H9 (cell line): ENCODE results near the gene KCNMB1. TPM values are rescaled to one million over a fixed set of nuclear protein-coding genes. Genes with fewer than 3 reads are reported as not detected.

Experiments used
- DNase-seq: peaks from one replicate; pipeline ENCODE4 v3.0.0-alpha.2; 2017
- H2AFZ ChIP-seq: one replicate; pipeline ENCODE4 v1.6.1; 2013; ENCODE audit warnings: mild to moderate bottlenecking, low read length, control low read depth, moderate library complexity
- H2AK5ac ChIP-seq: 2 replicates; pipeline ENCODE4 v1.6.1; 2013; ENCODE audit warnings: low read length, control low read depth, mixed read lengths; ENCODE audit not compliant: insufficient read length
- H2BK120ac ChIP-seq: one replicate; pipeline ENCODE4 v1.6.1; 2013; ENCODE audit warnings: low read depth, mild to moderate bottlenecking, low read length, control low read depth, inconsistent platforms; ENCODE audit not compliant: poor library complexity, severe bottlenecking
- H2BK12ac ChIP-seq: 2 replicates; pipeline ENCODE4 v1.6.1; 2013; ENCODE audit warnings: low read length, control low read depth, mixed read lengths, low read depth; ENCODE audit not compliant: insufficient read length
- H2BK15ac ChIP-seq: 2 replicates; pipeline ENCODE4 v1.6.1; 2013; ENCODE audit warnings: low read depth, low read length, control low read depth
- H2BK20ac ChIP-seq: one replicate; pipeline ENCODE4 v1.6.1; 2013; ENCODE audit warnings: low read depth, mild to moderate bottlenecking, low read length, control low read depth, inconsistent platforms; ENCODE audit not compliant: poor library complexity, severe bottlenecking
- H2BK5ac ChIP-seq: 2 replicates; pipeline ENCODE4 v1.6.1; 2013; ENCODE audit warnings: low read length, control low read depth, mixed read lengths; ENCODE audit not compliant: insufficient read length
- H3K14ac ChIP-seq: 2 replicates; pipeline ENCODE4 v1.6.1; 2013; ENCODE audit warnings: low read length, control low read depth; ENCODE audit not compliant: insufficient read depth
- H3K18ac ChIP-seq: 2 replicates; pipeline ENCODE4 v1.6.1; 2013; ENCODE audit warnings: low read depth, mild to moderate bottlenecking, mixed read lengths, low read length, control low read depth; ENCODE audit not compliant: insufficient read length
- H3K23ac ChIP-seq: 2 replicates; pipeline ENCODE4 v1.6.1; 2013; ENCODE audit warnings: low read length, control low read depth, mixed read lengths, low read depth; ENCODE audit not compliant: insufficient read length
- H3K23me2 ChIP-seq: 2 replicates; pipeline ENCODE4 v1.6.1; 2013; ENCODE audit warnings: low read depth, mild to moderate bottlenecking, mixed read lengths, low read length, control low read depth; ENCODE audit not compliant: insufficient read length, poor library complexity, severe bottlenecking
- H3K27ac ChIP-seq: 2 replicates; pipeline ENCODE4 v1.5.1; 2013; ENCODE audit warnings: low read length, control low read depth, mixed read lengths, low read depth; ENCODE audit not compliant: insufficient read length
- H3K27me3 ChIP-seq: 2 replicates; pipeline ENCODE4 v1.6.1; 2013; ENCODE audit warnings: low read length, control low read depth, inconsistent platforms; ENCODE audit not compliant: insufficient read depth
- H3K4ac ChIP-seq: 2 replicates; pipeline ENCODE4 v1.6.1; 2013; ENCODE audit warnings: low read depth, mild to moderate bottlenecking, control low read depth, inconsistent platforms, low read length, moderate library complexity
- H3K4me1 ChIP-seq: 2 replicates; pipeline ENCODE4 v1.6.1; 2013; ENCODE audit warnings: low read length, control low read depth, inconsistent platforms; ENCODE audit not compliant: insufficient read depth
- H3K4me2 ChIP-seq: 2 replicates; pipeline ENCODE4 v1.6.1; 2013; ENCODE audit warnings: low read length, control low read depth, mixed read lengths; ENCODE audit not compliant: insufficient read length, insufficient read depth
- H3K56ac ChIP-seq: 2 replicates; pipeline ENCODE4 v1.6.1; 2013; ENCODE audit warnings: low read depth, mild to moderate bottlenecking, mixed read lengths, low read length, control low read depth; ENCODE audit not compliant: insufficient read length
- H3K79me1 ChIP-seq: 2 replicates; pipeline ENCODE4 v1.6.1; 2013; ENCODE audit warnings: low read depth, mild to moderate bottlenecking, moderate library complexity, low read length, control low read depth, inconsistent platforms; ENCODE audit not compliant: insufficient read depth, poor library complexity, severe bottlenecking
- H3K79me2 ChIP-seq: 2 replicates; pipeline ENCODE4 v1.6.1; 2013; ENCODE audit warnings: low read length, control low read depth, inconsistent platforms; ENCODE audit not compliant: insufficient read depth
- H3K9ac ChIP-seq: 2 replicates; pipeline ENCODE4 v1.6.1; 2013; ENCODE audit warnings: low read length, control low read depth, mixed read lengths; ENCODE audit not compliant: insufficient read length; ENCODE audit errors: extremely low read depth
- H3K9me3 ChIP-seq: one replicate; pipeline ENCODE4 v1.6.1; 2013; ENCODE audit warnings: low read depth, low read length, inconsistent platforms; ENCODE audit not compliant: control insufficient read depth
- H3T11ph ChIP-seq: one replicate; pipeline ENCODE4 v1.6.1; 2013; ENCODE audit warnings: mild to moderate bottlenecking, low read length, control low read depth, inconsistent platforms
- H4K20me1 ChIP-seq: one replicate; pipeline ENCODE4 v1.6.1; 2013; ENCODE audit not compliant: control insufficient read depth, insufficient read length, insufficient read depth
- H4K5ac ChIP-seq: 2 replicates; pipeline ENCODE4 v1.6.1; 2013; ENCODE audit warnings: low read depth, mild to moderate bottlenecking, mixed read lengths, low read length, control low read depth; ENCODE audit not compliant: insufficient read length
- H4K8ac ChIP-seq: replicated peaks from 2 replicates; pipeline ENCODE4 v1.6.1; 2013; ENCODE audit warnings: low read length, control low read depth, mixed read lengths, low read depth; ENCODE audit not compliant: insufficient read length
- H4K91ac ChIP-seq: 2 replicates; pipeline ENCODE4 v1.6.1; 2013; ENCODE audit warnings: low read depth, mild to moderate bottlenecking, moderate library complexity, mixed read lengths, low read length, control low read depth; ENCODE audit not compliant: insufficient read length
- H3K27ac Mint-ChIP-seq, 3 experiments: 2 replicates in 2 of 3; 3 replicates in 1 of 3; pipeline ENCODE4 v1.8.0; 2020 to 2021; ENCODE audit warnings: mixed read lengths in 3 of 3, mild to moderate bottlenecking in 1 of 3, moderate library complexity in 1 of 3
- H3K27me3 Mint-ChIP-seq: 2 replicates; pipeline ENCODE4 v1.8.0; 2021; ENCODE audit warnings: low read depth, mild to moderate bottlenecking, moderate library complexity, mixed read lengths
- H3K36me3 Mint-ChIP-seq, 3 experiments: 2 replicates in 2 of 3; 3 replicates in 1 of 3; pipeline ENCODE4 v1.8.0; 2020 to 2021; ENCODE audit warnings: low read depth in 3 of 3, mixed read lengths in 3 of 3; ENCODE audit not compliant: insufficient read depth in 1 of 3
- H3K4me1 Mint-ChIP-seq, 2 experiments: 2 replicates each; pipeline ENCODE4 v1.8.0; 2020; ENCODE audit warnings: mixed read lengths in 2 of 2
- H3K4me3 Mint-ChIP-seq, 2 experiments: 2 replicates in 1 of 2; 3 replicates in 1 of 2; pipeline ENCODE4 v1.8.0; 2020 to 2021; ENCODE audit warnings: mild to moderate bottlenecking in 2 of 2, mixed read lengths in 2 of 2, moderate library complexity in 1 of 2
- H3K9me3 Mint-ChIP-seq, 2 experiments: 2 replicates in 1 of 2; 3 replicates in 1 of 2; pipeline ENCODE4 v1.8.0; 2020; ENCODE audit warnings: mild to moderate bottlenecking in 2 of 2, mixed read lengths in 2 of 2, moderate library complexity in 1 of 2
- WGBS: extraction: QIAGEN DNeasy Blood & Tissue Kit; methylation state at CpG from one replicate; pipeline ENCODE4 v1.1.7; 2013; ENCODE audit warnings: missing lambda C conversion rate, low lambda C conversion rate, mixed read lengths; ENCODE audit not compliant: insufficient read length; ENCODE audit errors: extremely low coverage; 5-methylcytosine and 5-hydroxymethylcytosine counted together
- total RNA-seq: library from RNA; stranded (reverse); gene quantifications from 2 replicates; pipeline ENCODE4 v1.2.1, GENCODE V29; 2021
- TF ChIP-seq, protein P1 (sequence below): fragments of 200-600 bp; sonication (generic); conservative IDR thresholded peaks from 3 replicates; pipeline ENCODE4 v1.8.0; 2021; ENCODE audit warnings: antibody characterized with exemption, mild to moderate bottlenecking

The KCNMB1 gene
- total RNA-seq, 1 experiment from 2014 or later: 0.28 TPM

DNA sequence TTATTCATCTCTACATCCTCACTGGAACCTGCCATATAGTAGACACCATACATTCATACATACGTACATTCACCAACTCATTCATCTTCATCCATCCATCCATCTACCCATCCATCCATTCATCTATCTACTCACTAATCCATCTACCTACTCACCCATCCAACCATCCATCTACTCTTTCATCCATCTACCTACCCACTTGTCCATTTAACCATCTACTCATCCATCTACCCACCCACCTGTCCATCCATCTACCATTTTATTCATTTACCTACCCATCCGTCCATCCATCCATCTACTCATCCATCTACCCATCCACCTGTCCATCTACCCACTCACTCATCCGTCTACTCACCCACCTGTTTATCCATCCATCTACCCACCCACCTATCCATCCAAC, 59.6 kb downstream of the KCNMB1 start:
- Histone ChIP-seq H3K4me1 (peaks cover 12% of the 10 kb centered on the region; the same call in 1 of the 2 replicates), H4K91ac (no peak overlapping the region), H3K9ac (no peak overlapping the region), H2AFZ (no peak overlapping the region), H2BK120ac (no peak overlapping the region), H3K27ac (no peak overlapping the region), H4K20me1 (no peaks in the 10 kb centered on the region), H3K4me2 (no peak overlapping the region), H3K4ac (no peak overlapping the region), H3K79me2 (no peaks in the 10 kb centered on the region; the same call in 1 of the 2 replicates), H3K14ac (no peak overlapping the region), H3K56ac (no peak overlapping the region), H3K23ac (no peak overlapping the region), H2AK5ac (no peak overlapping the region), H3K23me2 (no peaks in the 10 kb centered on the region), H3K79me1 (no peaks in the 10 kb centered on the region), H3K18ac (no peak overlapping the region), H3K9me3 (no peaks in the 10 kb centered on the region), H4K8ac (no peak overlapping the region), H2BK12ac (no peak overlapping the region), H2BK15ac (no peak overlapping the region), H3K27me3 (no peaks in the 10 kb centered on the region), H2BK20ac (no peak overlapping the region), H4K5ac (no peak overlapping the region), H3T11ph (no peak overlapping the region), H2BK5ac (no peak overlapping the region)
- Mint-ChIP-seq H3K4me1 (peaks cover 37 to 38% of the 10 kb centered on the region in 2 experiments), H3K9me3 (no peaks in the 10 kb centered on the region), H3K27me3 (no peaks in the 10 kb centered on the region), H3K27ac (no peak overlapping the region), H3K4me3 (no peak overlapping the region), H3K36me3 (no peaks in the 10 kb centered on the region)
- no peak for DNase-seq
- TF ChIP-seq, protein P1, sequence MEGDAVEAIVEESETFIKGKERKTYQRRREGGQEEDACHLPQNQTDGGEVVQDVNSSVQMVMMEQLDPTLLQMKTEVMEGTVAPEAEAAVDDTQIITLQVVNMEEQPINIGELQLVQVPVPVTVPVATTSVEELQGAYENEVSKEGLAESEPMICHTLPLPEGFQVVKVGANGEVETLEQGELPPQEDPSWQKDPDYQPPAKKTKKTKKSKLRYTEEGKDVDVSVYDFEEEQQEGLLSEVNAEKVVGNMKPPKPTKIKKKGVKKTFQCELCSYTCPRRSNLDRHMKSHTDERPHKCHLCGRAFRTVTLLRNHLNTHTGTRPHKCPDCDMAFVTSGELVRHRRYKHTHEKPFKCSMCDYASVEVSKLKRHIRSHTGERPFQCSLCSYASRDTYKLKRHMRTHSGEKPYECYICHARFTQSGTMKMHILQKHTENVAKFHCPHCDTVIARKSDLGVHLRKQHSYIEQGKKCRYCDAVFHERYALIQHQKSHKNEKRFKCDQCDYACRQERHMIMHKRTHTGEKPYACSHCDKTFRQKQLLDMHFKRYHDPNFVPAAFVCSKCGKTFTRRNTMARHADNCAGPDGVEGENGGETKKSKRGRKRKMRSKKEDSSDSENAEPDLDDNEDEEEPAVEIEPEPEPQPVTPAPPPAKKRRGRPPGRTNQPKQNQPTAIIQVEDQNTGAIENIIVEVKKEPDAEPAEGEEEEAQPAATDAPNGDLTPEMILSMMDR: no peak
- WGBS: 100% methylated on average over 2 of the region's 3 CpGs
